GM23248 (cell line): ENCODE data around the gene ORMDL3.

ENCODE experiments used
- EZH2 ChIP-seq: fragments of 200-600 bp; sonication (generic); IDR thresholded peaks from 2 replicates; pipeline ENCODE4 v1.6.1; 2018; ENCODE audit warnings: antibody characterized with exemption, mild to moderate bottlenecking; ENCODE audit not compliant: insufficient read depth, poor library complexity, severe bottlenecking
- EZH2phosphoT487 ChIP-seq: fragments of 200-600 bp; sonication (generic); IDR thresholded peaks from 2 replicates; pipeline ENCODE4 v1.6.1; 2018; ENCODE audit warnings: antibody characterized with exemption, moderate library complexity, mild to moderate bottlenecking, low read depth; ENCODE audit not compliant: insufficient read depth

GRCh38 chr17:39973496-39973895 is 46.1 kb upstream of the ORMDL3 start:
- TF ChIP-seq EZH2 (no peak), EZH2phosphoT487 (no peak)
